Measurements from ENCODE around the gene TRIM6. TPM values are rescaled to one million over a fixed set of nuclear protein-coding genes. Genes with fewer than 3 reads are reported as not detected.
"Not testable (repeated sequence)": the region's sequence is repeated elsewhere in the genome, so short reads cannot be mapped to it uniquely, and the experiment has no call there.

TRIM6 gene
- total RNA-seq, 1 donor from 2014 or later, result 11.8 TPM

GRCh38 chr11:5593146-5593545 is 3.3 kb upstream of the TRIM6 start:
- peaks cover 3% of the 10 kb centered on the region for H3K9me3 Mint-ChIP-seq
- H3K4me1 Mint-ChIP-seq, result peaks cover 17% of the 10 kb centered on the region
- TF ChIP-seq CTCF (conservative IDR thresholded peaks at IDR 0.05), result no peak
- DNase-seq (ENCODE audit: low read depth, low spot score), result no peak
- H3K36me3 Mint-ChIP-seq (ENCODE audit: low read depth), result peaks cover 3% of the 10 kb centered on the region
- H3K27me3 Mint-ChIP-seq (ENCODE audit: low read depth), result no peaks in the 10 kb centered on the region
- H3K4me3 Mint-ChIP-seq, result no peak overlapping the region
- no peak overlapping the region for H3K27ac Mint-ChIP-seq (ENCODE audit: unreplicated experiment)

- no peak for TF ChIP-seq CTCF (conservative IDR thresholded peaks at IDR 0.05)
- Mint-ChIP-seq H3K4me1 (peaks cover 35% of the 10 kb centered on the region), H3K36me3 (ENCODE audit: low read depth) (no peaks in the 10 kb centered on the region), H3K4me3 (peak overlapping the region; percentile 95), H3K9me3 (no peaks in the 10 kb centered on the region), H3K27me3 (ENCODE audit: low read depth) (no peaks in the 10 kb centered on the region), H3K27ac (ENCODE audit: unreplicated experiment) (no peak overlapping the region)
- DNase-seq (ENCODE audit: low read depth, low spot score), result no peak
These were observed 1.5 kb downstream of the TRIM6 start for GRCh38 chr11:5597953-5598352.

- H3K36me3 Mint-ChIP-seq (ENCODE audit: low read depth), result no peaks in the 10 kb centered on the region
- peak; percentile 76 for TF ChIP-seq CTCF (conservative IDR thresholded peaks at IDR 0.05)
- no peaks in the 10 kb centered on the region for H3K27me3 Mint-ChIP-seq (ENCODE audit: low read depth)
- no peak overlapping the region for H3K27ac Mint-ChIP-seq (ENCODE audit: unreplicated experiment)
- DNase-seq (ENCODE audit: low read depth, low spot score), result peak; percentile 47
- H3K9me3 Mint-ChIP-seq, result no peaks in the 10 kb centered on the region
- peak overlapping the region; percentile 74 for H3K4me3 Mint-ChIP-seq
- peaks cover 35% of the 10 kb centered on the region for H3K4me1 Mint-ChIP-seq
These were observed 4.0 kb downstream of the TRIM6 start for GRCh38 chr11:5600374-5600851.

GRCh38 chr11:5602791-5603190 is 6.4 kb downstream of the TRIM6 start:
- not testable (repeated sequence) for H3K27ac Mint-ChIP-seq (ENCODE audit: unreplicated experiment); DNase-seq (ENCODE audit: low read depth, low spot score); H3K9me3 Mint-ChIP-seq; H3K4me3 Mint-ChIP-seq; H3K27me3 Mint-ChIP-seq (ENCODE audit: low read depth); H3K36me3 Mint-ChIP-seq (ENCODE audit: low read depth)
- H3K4me1 Mint-ChIP-seq, result peaks cover 21% of the 10 kb centered on the region

GRCh38 chr11:5603326-5603725 is 6.9 kb downstream of the TRIM6 start:
- no peak for TF ChIP-seq CTCF (conservative IDR thresholded peaks at IDR 0.05)
- no peaks in the 10 kb centered on the region for H3K27me3 Mint-ChIP-seq (ENCODE audit: low read depth)
- no peak for DNase-seq (ENCODE audit: low read depth, low spot score)
- H3K36me3 Mint-ChIP-seq (ENCODE audit: low read depth), result peaks cover 8% of the 10 kb centered on the region
- peaks cover 17% of the 10 kb centered on the region for H3K4me1 Mint-ChIP-seq
- H3K27ac Mint-ChIP-seq (ENCODE audit: unreplicated experiment), result peak overlapping the region; percentile 78
- no peak overlapping the region for H3K4me3 Mint-ChIP-seq
- H3K9me3 Mint-ChIP-seq, result no peaks in the 10 kb centered on the region

GRCh38 chr11:5604896-5605295 is 8.5 kb downstream of the TRIM6 start:
- Mint-ChIP-seq H3K27me3 (ENCODE audit: low read depth) (no peaks in the 10 kb centered on the region), H3K36me3 (ENCODE audit: low read depth) (peaks cover 10% of the 10 kb centered on the region), H3K9me3 (no peaks in the 10 kb centered on the region), H3K4me3 (no peak overlapping the region), H3K27ac (ENCODE audit: unreplicated experiment) (no peak overlapping the region), H3K4me1 (peaks cover 7% of the 10 kb centered on the region)
- DNase-seq (ENCODE audit: low read depth, low spot score), result no peak
- no peak for TF ChIP-seq CTCF (conservative IDR thresholded peaks at IDR 0.05)
